ENCODE results near the gene ACD. TPM values are rescaled to one million over a fixed set of nuclear protein-coding genes. Genes with fewer than 3 reads are reported as not detected.

Gene ACD
- polyA plus RNA-seq, 1 donor: 28.0 TPM

Other genes with a start within 250 kb of the ACD start
- gene ZDHHC1, start 243.8 kb downstream of the ACD start, polyA plus RNA-seq: 6.9 TPM
- gene HSD11B2, start 229.1 kb downstream of the ACD start, polyA plus RNA-seq: 5.8 TPM
- 93.1 TPM for gene ATP6V0D1, start 179.1 kb downstream of the ACD start, polyA plus RNA-seq
- gene AGRP, start 176.7 kb downstream of the ACD start, polyA plus RNA-seq: 0.13 TPM
- 18.9 TPM for gene RIPOR1, start 131.4 kb downstream of the ACD start, polyA plus RNA-seq
- gene CTCF, start 97.7 kb downstream of the ACD start, polyA plus RNA-seq: 43.6 TPM
- 2.6 TPM for gene CARMIL2, start 15.1 kb downstream of the ACD start, polyA plus RNA-seq
- 1.6 TPM for gene PARD6A, start 700 bp upstream of the ACD start, polyA plus RNA-seq
- gene ENKD1, start 6.5 kb upstream of the ACD start, polyA plus RNA-seq: 12.1 TPM
- 1.4 TPM for gene C16orf86, start 6.6 kb upstream of the ACD start, polyA plus RNA-seq
- gene GFOD2, start 59.1 kb upstream of the ACD start, polyA plus RNA-seq: 6.4 TPM
- 18.0 TPM for gene RANBP10, start 146.3 kb upstream of the ACD start, polyA plus RNA-seq
- 1.5 TPM for gene TSNAXIP1, start 146.6 kb upstream of the ACD start, polyA plus RNA-seq
- 23.4 TPM for gene THAP11, start 182.1 kb upstream of the ACD start, polyA plus RNA-seq
- gene NUTF2, start 186.7 kb upstream of the ACD start, polyA plus RNA-seq: 123 TPM
- 58.1 TPM for gene CENPT, start 187.4 kb upstream of the ACD start, polyA plus RNA-seq
- gene EDC4, start 212.8 kb upstream of the ACD start, polyA plus RNA-seq: 59.7 TPM
- 1.6 TPM for gene NRN1L, start 224.6 kb upstream of the ACD start, polyA plus RNA-seq
- 24.2 TPM for gene PSKH1, start 233.0 kb upstream of the ACD start, polyA plus RNA-seq